HepG2 (cell line): ENCODE results near the gene HDAC4.

Source experiments
- ZFYVE20 ChIP-seq: sonication (generic); formaldehyde crosslinking; IDR thresholded peaks from 2 replicates; pipeline ENCODE4 v1.8.0; 2023; ENCODE audit warnings: low read depth, mild to moderate bottlenecking, moderate library complexity, missing genetic modification reagents, borderline replicate concordance
- ZNF224 ChIP-seq: sonication (generic); formaldehyde crosslinking; IDR thresholded peaks from 2 replicates; pipeline ENCODE4 v1.5.0; 2020; ENCODE audit warnings: mild to moderate bottlenecking, missing genetic modification reagents

DNA sequence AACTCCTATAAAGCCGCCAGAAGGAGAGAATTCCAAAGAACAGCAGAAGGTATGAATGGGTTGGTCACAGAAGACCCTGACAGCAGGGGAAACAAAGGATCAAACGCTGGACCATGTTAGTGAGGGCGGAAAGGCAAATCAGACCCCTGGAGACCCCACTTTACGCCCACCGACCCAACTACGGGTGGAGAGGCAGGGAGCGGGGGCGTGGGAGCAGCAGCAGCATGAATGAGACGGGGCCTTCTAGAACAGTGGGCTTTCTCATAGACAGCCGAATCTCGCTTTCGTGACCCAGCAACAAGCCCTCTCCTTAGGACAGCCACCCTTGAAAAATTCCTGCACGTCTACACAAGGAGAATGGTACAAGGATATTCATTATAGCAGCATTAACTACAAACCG lies 191.0 kb downstream of the HDAC4 start:
- TF ChIP-seq ZNF224 (CRISPR knock-in tag), result no peak
- no peak for TF ChIP-seq ZFYVE20
